ENCODE measurements around the gene DGLUCY.
"Not testable (repeated sequence)": the region's sequence is repeated elsewhere in the genome, so short reads cannot be mapped to it uniquely, and the experiment has no call there.

DNA sequence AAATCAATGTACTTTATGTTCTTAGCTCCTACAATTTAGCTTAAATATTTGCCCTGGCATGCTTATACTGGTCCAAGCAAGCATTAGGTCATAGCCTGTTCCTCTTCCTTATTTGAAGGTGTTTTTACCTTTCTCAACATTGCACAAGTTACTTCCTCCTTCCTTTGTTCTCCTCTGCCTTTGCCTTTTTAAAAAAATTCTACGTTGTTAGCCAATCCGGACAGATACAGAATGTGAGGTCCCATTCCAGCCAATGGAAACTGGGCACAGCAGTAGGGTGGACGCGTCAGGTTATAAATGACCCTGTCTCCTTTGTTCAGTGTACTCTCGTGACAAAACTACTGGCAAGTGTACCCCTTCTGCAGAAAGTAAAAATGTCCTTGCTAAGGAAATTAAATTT lies 26.4 kb upstream of the DGLUCY start:
- TF ChIP-seq, protein P1, sequence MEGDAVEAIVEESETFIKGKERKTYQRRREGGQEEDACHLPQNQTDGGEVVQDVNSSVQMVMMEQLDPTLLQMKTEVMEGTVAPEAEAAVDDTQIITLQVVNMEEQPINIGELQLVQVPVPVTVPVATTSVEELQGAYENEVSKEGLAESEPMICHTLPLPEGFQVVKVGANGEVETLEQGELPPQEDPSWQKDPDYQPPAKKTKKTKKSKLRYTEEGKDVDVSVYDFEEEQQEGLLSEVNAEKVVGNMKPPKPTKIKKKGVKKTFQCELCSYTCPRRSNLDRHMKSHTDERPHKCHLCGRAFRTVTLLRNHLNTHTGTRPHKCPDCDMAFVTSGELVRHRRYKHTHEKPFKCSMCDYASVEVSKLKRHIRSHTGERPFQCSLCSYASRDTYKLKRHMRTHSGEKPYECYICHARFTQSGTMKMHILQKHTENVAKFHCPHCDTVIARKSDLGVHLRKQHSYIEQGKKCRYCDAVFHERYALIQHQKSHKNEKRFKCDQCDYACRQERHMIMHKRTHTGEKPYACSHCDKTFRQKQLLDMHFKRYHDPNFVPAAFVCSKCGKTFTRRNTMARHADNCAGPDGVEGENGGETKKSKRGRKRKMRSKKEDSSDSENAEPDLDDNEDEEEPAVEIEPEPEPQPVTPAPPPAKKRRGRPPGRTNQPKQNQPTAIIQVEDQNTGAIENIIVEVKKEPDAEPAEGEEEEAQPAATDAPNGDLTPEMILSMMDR (IDR thresholded peaks at IDR 0.05 in 8 of 11, conservative IDR thresholded peaks at IDR 0.05 in 3 of 11) = not testable (repeated sequence)
- TF ChIP-seq POLR2AphosphoS5, POLR2A (IDR thresholded peaks at IDR 0.05): not testable (repeated sequence)

Measured in spleen (tissue), 7 donors.